Measurements from ENCODE around the gene CCNL1. TPM values are rescaled to one million over a fixed set of nuclear protein-coding genes. Genes with fewer than 3 reads are reported as not detected.
"Not testable (repeated sequence)": the region's sequence is repeated elsewhere in the genome, so short reads cannot be mapped to it uniquely, and the experiment has no call there.

CCNL1 gene
- polyA plus RNA-seq, 1 donor (not counting 4 experiments of a cell fraction or from before 2014, with no cell fraction given): 136 TPM

- Histone ChIP-seq H3K27ac (ENCODE audit: control insufficient read depth, insufficient read depth, low read length) (no peak overlapping the region), H3K36me3 (ENCODE audit: control insufficient read depth in 2 of 2, extremely low read depth in 1 of 2, insufficient read depth in 2 of 2, low read length in 2 of 2) (peaks cover 0 to 5% of the 10 kb centered on the region in 2 experiments), H3K27me3 (ENCODE audit: control insufficient read depth, extremely low read depth, insufficient read depth, low read length) (no peaks in the 10 kb centered on the region), H3K4me1 (ENCODE audit: control insufficient read depth, extremely low read depth, insufficient read depth, low read length) (peaks cover 9% of the 10 kb centered on the region), H3K9me1 (ENCODE audit: control insufficient read depth, extremely low read depth, insufficient read depth, low read length) (no peaks in the 10 kb centered on the region), H2AFZ (ENCODE audit: control insufficient read depth, low read length) (no peak overlapping the region), H3K9me3 (ENCODE audit: control insufficient read depth, low read depth, low read length) (no peaks in the 10 kb centered on the region), H4K20me1 (ENCODE audit: control insufficient read depth, extremely low read depth, insufficient read depth, low read length) (peaks cover 8% of the 10 kb centered on the region), H3K4me3 (ENCODE audit: control insufficient read depth in 2 of 3, extremely low read depth in 1 of 3, insufficient read depth in 2 of 3, low read depth in 1 of 3, low read length in 3 of 3) (no peak overlapping the region), H3K79me2 (ENCODE audit: control insufficient read depth, insufficient read depth, low read length) (peaks cover 15% of the 10 kb centered on the region), H3K4me2 (ENCODE audit: control insufficient read depth, extremely low read depth, insufficient read depth, low read depth, low read length) (no peak overlapping the region), H3K9ac (ENCODE audit: control insufficient read depth, extremely low read depth, insufficient read depth, low read length) (no peak overlapping the region)
- dilution Hi-C loops (cut with MboI; ENCODE audit: extremely low pct_ligation_motif_present, low sequenced_read_pairs): no loop called here
- no peak for TF ChIP-seq EZH2 (IDR thresholded peaks at IDR 0.05; ENCODE audit: low read length)
- TF ChIP-seq, protein P1, sequence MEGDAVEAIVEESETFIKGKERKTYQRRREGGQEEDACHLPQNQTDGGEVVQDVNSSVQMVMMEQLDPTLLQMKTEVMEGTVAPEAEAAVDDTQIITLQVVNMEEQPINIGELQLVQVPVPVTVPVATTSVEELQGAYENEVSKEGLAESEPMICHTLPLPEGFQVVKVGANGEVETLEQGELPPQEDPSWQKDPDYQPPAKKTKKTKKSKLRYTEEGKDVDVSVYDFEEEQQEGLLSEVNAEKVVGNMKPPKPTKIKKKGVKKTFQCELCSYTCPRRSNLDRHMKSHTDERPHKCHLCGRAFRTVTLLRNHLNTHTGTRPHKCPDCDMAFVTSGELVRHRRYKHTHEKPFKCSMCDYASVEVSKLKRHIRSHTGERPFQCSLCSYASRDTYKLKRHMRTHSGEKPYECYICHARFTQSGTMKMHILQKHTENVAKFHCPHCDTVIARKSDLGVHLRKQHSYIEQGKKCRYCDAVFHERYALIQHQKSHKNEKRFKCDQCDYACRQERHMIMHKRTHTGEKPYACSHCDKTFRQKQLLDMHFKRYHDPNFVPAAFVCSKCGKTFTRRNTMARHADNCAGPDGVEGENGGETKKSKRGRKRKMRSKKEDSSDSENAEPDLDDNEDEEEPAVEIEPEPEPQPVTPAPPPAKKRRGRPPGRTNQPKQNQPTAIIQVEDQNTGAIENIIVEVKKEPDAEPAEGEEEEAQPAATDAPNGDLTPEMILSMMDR (optimal IDR thresholded peaks at IDR 0.05 in 1 of 3, IDR thresholded peaks at IDR 0.05 in 1 of 3, conservative IDR thresholded peaks at IDR 0.05 in 1 of 3; ENCODE audit: extremely low read depth in 1 of 3, insufficient read depth in 2 of 3, low read length in 3 of 3): no peak
- FAIRE-seq (no peak), DNase-seq (ENCODE audit: low read depth, low spot score) (no peak)
These were observed 3.4 kb upstream of the CCNL1 start for GRCh38 chr3:157163217-157163953.

- DNase-seq (ENCODE audit: low read depth, low spot score); FAIRE-seq; H3K4me3 ChIP-seq (ENCODE audit: control insufficient read depth in 2 of 3, extremely low read depth in 1 of 3, insufficient read depth in 2 of 3, low read depth in 1 of 3, low read length in 3 of 3); H3K4me2 ChIP-seq (ENCODE audit: control insufficient read depth, extremely low read depth, insufficient read depth, low read depth, low read length); H3K9me3 ChIP-seq (ENCODE audit: control insufficient read depth, low read depth, low read length); H3K27me3 ChIP-seq (ENCODE audit: control insufficient read depth, extremely low read depth, insufficient read depth, low read length); H3K9me1 ChIP-seq (ENCODE audit: control insufficient read depth, extremely low read depth, insufficient read depth, low read length); H3K27ac ChIP-seq (ENCODE audit: control insufficient read depth, insufficient read depth, low read length); dilution Hi-C loops (cut with MboI; ENCODE audit: extremely low pct_ligation_motif_present, low sequenced_read_pairs); H2AFZ ChIP-seq (ENCODE audit: control insufficient read depth, low read length); H3K9ac ChIP-seq (ENCODE audit: control insufficient read depth, extremely low read depth, insufficient read depth, low read length): not testable (repeated sequence)
- Histone ChIP-seq H3K4me1 (ENCODE audit: control insufficient read depth, extremely low read depth, insufficient read depth, low read length) (peaks cover 16% of the 10 kb centered on the region), H3K79me2 (ENCODE audit: control insufficient read depth, insufficient read depth, low read length) (peaks cover 23% of the 10 kb centered on the region), H3K36me3 (ENCODE audit: control insufficient read depth in 2 of 2, extremely low read depth in 1 of 2, insufficient read depth in 2 of 2, low read length in 2 of 2) (peaks cover 0 to 10% of the 10 kb centered on the region in 2 experiments), H4K20me1 (ENCODE audit: control insufficient read depth, extremely low read depth, insufficient read depth, low read length) (peaks cover 10% of the 10 kb centered on the region)
These were observed 2.7 kb upstream of the CCNL1 start for GRCh38 chr3:157162620-157163019.
